Stimulated activated CD8-positive, alpha-beta memory T cell treated with anti-CD3 and anti-CD28 coated beads, Interleukin-4, amount 100 ng/mL, for 4 hours (primary cell): Measurements from ENCODE around the gene NDUFAF8.
A peak's percentile ranks its signal among the peaks of the same experiment; 100 is the strongest.

Source experiments
- DNase-seq, 2 donors: peaks; one replicate each; pipeline ENCODE4 v3.0.0-alpha.2; 2020; ENCODE audit warnings: low read depth in 2 of 2, low spot score in 1 of 2

NDUFAF8 gene

GRCh38 chr17:81251709-81252301 lies 12.7 kb downstream of the NDUFAF8 start:
- no peak for DNase-seq

DNA sequence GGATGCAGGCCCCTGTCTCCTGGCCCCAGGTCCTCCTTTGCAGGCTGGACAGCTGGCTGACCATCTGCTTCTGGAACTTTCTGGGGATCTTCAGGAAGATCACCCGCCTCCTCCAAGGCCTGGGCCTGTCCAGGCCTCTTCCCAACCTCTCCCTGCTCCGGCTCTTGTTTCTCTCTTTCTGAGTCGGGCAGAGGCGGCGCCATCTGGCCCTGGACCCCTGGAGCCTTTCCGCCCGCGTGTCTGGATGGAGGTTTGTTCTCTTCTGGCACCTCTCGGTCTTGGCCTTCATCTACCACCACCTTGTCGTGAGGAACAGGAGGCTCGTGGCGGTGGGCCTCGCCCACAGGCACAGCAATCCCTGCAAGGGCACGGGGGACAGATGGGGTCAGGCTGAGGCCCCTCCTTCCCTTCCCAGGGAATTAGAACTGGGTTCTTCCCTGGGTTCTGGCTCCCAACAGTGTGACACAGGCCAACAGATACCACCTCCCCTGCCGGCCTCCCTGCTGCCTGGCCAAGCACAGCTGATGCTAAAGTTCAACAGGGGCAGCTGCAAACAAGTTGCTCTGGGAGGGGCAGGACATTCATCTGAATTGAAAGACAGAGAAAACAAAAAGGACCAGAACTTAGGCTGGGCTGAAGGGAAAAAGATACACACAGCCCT lies 13.3 kb downstream of the NDUFAF8 start:
- no peak for DNase-seq

- DNase-seq, result no peak
Observed at GRCh38 chr17:81252987-81253329, 13.8 kb downstream of the NDUFAF8 start.

DNA sequence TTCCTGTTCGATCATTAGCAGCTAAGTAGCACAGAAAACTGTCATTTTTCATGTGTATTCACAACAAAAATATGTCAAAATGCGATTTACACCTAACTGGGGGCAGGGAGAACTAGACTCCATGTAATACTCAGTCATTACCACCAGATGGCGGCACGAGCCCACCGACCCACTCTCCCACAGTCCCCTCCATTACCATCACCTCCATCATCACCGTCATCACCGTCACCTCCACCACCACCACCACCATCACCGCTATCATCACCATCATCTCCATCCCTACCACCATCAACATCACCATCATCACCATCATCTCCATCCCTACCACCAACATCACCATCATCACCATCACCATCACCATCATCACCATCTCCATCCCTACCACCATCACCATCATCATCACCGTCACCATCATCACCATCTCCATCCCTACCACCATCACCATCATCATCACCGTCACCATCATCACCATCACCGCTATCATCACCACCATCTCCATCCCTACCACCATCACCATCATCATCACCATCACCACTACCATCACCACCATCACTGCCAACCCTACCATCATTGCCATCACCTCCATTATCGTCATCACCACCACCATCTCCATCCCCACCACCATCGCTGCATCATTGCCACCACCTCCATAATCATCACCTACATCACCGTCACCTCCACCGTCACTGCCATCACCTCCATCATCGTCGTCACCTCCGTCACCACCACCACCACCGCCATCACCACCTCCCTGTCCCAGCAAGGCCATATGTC lies 14.4 kb downstream of the NDUFAF8 start:
- DNase-seq, result peak; percentile 30 to 46

DNA sequence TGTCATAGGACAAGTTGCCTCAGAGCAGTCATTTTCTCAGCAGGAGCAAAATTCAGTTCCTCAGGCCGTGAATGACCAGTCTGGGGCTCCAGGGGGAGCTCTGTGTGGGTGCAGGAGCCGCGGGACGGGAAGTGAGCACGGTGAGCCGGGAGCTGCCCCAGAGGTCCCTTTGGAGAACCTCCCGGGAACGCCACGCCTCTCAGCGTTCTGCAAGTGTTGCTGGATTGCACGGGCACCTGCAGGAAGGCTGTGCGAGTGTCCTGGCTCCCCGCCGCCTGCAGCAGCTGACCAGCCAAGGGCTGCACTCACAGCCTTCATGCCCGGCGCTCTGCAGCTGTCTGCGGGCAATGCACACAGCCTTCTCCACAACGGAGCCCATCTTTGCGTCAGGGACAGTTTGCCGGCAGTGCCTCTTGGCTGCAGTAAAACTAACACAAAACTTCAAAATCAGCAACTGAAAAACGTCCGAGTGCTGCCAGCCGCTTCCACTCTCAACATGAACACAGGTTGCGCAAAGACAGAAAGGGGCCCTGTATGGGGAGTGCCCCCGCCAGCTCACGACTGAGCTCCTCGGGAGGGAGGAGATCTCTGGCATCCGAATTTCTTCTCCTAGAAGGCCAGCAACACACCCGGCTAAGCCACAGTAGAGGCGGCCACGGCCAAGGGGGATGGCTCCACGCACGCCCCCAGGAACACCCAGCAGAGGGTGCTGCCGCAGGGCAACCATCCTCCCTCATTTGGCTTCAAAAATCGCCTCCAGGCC lies 16.0 kb downstream of the NDUFAF8 start:
- no peak for DNase-seq

GRCh38 chr17:81256616-81257015 lies 17.5 kb downstream of the NDUFAF8 start:
- DNase-seq, result no peak

DNA sequence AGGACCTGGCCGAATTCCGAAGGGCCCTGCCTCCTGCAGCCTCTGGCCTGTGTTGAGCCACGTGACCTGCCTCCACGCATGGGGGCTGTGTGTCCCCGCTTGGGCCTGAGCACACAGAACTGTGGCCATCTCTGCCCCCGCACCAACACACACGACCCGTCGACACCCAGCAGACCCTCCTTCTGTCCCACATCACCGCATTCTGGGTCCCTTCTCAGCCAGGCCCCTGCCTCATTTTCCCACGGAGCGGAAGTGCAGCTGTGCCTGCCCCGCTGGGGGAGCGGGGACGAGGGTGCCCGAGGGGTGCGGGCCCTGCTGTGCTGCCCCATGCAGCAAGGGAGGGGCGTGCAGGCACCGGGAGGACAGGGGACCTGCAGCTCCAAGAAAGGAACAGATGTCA lies 18.4 kb downstream of the NDUFAF8 start:
- DNase-seq, result no peak

GRCh38 chr17:81258292-81258691 lies 19.2 kb downstream of the NDUFAF8 start:
- no peak for DNase-seq

DNA sequence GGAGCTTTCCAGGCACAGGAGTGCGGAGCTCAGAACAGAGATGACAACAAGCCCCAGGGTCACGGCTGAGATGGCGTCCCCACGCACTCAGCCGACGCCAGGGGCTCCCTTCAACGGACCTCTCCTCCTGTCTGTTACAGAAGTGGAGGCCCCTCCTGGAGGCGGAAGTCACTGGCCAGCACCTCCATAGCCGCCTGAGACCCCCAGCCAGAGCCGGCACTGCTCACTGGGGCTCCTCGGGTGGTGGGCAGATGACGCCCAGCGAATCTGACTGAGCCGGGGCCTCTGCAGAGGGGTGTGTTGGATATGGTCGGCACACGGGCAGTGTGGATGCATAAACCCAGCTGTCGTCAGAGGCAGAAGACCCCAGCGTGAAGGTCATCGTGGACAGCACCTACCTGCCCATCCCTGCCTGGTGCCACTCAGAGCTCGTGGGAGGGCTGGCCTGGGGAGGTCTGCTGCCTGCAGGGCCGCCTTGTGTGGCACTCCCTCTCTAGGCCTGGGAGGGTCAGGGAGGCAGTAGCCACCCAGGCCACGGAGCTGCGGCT lies 20.0 kb downstream of the NDUFAF8 start:
- DNase-seq, result no peak

DNA sequence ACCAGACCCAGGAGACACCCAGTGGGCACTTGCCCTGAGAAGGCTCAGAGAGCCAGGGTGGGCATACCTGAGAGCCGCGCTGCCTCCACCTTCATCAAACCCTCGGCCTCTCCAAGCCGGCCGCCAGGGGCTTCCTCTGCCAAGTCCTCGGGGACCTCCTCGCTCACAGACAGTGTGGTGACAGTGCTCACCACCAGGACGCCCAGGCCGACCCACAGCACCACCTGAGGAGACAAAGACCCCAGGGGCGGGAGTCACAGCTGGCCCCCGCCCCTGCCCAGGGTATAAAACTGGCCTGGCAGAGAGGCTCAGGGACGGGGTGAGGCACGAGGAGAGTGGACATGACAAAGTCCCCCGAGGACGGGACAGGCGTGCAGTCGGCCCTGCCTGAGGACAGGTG lies 21.1 kb downstream of the NDUFAF8 start:
- no peak for DNase-seq

DNA sequence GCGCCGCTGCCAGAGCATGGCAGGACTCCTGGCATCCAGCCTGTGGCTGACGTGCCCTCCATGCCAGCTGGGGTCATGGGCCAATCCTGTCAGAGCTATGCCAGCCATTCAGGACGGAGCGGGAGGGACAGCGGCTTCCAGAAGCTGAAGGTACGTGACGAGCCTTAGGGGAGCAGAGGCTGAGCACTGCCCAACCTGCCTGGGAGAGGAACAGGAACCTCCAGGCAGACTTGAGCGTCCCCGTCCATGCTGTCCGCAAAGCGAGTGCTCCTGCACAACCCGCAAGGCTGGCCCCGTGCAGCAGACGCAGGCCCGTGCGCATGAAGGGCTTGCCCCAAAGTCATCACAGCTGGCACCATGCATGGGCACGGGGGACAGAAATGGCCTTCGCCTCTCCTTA lies 21.5 kb downstream of the NDUFAF8 start:
- no peak for DNase-seq

GRCh38 chr17:81261096-81261495 lies 22.0 kb downstream of the NDUFAF8 start:
- DNase-seq, result no peak

DNA sequence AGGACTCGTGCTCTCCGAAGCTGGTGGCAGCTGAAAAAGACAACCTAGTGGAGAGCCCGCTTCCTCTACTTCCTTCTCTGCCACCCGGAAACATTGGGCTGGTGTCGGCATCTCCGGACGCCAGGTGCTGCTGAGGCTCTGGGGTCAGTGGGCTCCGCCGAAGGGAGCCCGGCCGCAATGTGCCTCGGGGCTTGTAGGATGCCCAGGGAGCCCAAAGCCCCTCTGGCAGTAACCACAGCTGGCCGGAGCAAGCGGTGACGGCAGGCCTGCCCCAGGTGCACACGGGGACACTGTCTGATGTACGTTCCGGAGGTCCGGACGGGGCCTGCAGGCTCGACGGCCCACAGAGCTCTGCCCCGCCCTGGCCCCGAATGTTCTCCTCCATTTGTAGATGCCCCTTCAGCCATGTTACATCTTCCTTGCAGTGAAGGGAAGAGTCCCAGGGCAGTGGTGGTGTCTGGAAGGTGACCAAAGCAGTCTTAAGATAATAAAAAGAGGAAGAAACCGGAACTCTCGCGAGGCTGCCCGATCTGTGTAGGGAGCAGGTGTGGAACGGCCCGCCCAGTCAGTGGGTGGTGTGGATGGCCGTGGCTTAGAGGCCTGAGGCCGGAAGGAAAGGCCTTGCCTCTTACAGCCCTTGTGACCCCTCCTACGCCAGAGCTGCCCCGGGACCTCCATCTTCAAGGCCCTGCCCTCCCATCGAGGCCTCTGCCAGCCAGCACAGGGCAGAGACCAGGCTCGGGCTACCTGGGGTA lies 22.6 kb downstream of the NDUFAF8 start:
- no peak for DNase-seq

DNA sequence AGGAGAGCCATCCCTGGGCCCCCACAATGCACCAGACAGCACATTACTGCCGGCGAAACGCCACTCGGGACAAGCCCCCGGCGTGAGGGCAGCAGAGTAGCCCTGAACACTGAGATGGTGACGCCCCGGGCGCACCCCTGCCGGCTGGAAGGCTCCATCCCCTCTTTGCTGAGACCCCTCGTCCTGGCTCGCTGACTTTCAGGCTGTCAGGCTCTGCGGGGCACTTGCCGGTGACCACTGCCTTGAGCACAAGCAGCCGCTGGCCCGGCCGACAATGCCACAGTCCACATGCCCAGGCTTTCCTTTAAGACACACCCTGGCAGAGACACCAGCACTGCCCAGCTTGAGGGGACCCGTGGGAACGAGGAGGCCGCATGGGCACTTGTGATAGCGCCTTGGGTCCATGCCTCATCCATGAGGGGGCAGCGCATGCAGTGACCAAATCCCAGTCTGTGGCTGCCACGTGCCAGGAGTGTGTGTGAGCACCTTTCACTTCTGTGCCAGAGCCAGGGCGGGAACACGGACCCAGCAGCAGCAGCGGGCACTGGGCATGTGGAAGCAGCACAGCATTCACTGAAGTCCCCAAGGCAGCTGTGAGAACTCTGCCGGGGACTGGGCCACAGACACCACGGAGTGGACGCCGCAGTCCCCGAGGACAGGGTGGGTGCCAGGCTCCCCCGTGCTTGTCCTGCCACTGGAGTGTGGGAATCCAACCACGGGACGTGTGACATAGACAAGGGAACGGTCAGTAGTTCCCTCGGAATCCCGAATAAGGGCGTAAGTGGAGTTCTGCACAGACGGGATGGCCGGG lies 24.5 kb downstream of the NDUFAF8 start:
- no peak for DNase-seq

GRCh38 chr17:81264640-81265039 lies 25.5 kb downstream of the NDUFAF8 start:
- no peak for DNase-seq

DNA sequence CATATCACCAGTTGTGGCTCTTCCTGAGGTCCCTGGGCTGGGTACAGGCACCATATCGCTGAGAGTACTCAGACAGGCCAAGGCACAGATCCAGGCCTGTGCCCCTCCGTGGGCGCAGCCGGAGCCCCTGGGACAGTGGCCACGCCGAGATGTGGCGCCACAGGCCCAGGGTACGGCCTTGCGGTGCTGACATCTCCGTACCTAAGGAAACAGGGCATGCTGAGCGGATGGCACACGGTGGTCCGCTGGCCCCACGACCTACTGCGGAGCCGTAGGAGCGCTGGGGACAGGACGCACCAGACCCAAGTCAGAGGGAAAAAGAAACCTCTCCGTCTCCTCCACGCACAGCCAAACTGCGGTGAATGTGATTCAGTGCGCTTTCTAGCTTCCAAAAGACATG lies 26.5 kb downstream of the NDUFAF8 start:
- DNase-seq, result no peak

GRCh38 chr17:81267390-81268067 lies 28.4 kb downstream of the NDUFAF8 start:
- DNase-seq, result no peak

- no peak for DNase-seq
Observed at GRCh38 chr17:81270279-81270678, 31.2 kb downstream of the NDUFAF8 start.

DNA sequence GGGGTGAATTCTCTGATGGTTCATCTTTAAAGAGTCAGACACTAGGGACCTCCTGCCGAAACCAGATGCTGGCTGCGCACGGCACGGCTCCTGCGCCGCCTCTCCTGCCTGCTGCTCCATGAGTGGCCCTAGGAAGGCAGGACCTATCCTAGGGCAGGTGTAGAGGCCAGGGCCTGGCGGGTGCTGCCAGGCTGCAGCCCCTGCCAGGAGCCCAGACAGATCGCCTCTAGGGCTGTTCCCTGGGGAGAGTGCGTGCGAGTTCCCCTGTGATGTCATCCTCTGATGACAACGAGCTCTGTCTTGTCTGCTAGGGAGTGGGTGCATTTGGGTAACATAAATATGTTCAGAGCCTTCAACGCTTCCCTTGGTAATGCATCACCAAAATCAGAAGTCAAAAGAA lies 32.1 kb downstream of the NDUFAF8 start:
- DNase-seq, result no peak
